Endothelial cell of umbilical vein (primary cell): Measurements from ENCODE around the gene FOXP1. TPM values are rescaled to one million over a fixed set of nuclear protein-coding genes. Genes with fewer than 3 reads are reported as not detected.

Experiments
- BruUV-seq: library from RNA; stranded (reverse); fragments of 400-500 nt; replicated peaks from 2 replicates; lab custom pipeline; 2021; lab: Mats Ljungman, UMichigan
- CTCF ChIA-PET: fragments of 300-600, 350-600 bp; sonication (Branson Sonifier 250); formaldehyde crosslinking; loops from one replicate; lab custom pipeline; 2021; ENCODE audit warnings: antibody characterized with exemption, inconsistent platforms; lab: Charles Lee
- POLR2A ChIA-PET: fragments of 300-600, 350-600 bp; sonication (Branson Sonifier 250); formaldehyde crosslinking; loops from one replicate; lab custom pipeline; 2021; ENCODE audit warnings: antibody characterized with exemption, inconsistent platforms; lab: Charles Lee
- DNase-seq: peaks from one replicate; pipeline ENCODE4 v3.0.0-alpha.2; 2011; ENCODE audit warnings: low read depth, low spot score
- FAIRE-seq: peaks from 2 replicates; lab custom pipeline; 2011; peaks lifted over from hg19 to GRCh38; lab: Jason Lieb, UNC
- H2AFZ ChIP-seq: 2 replicates; pipeline ENCODE4 v1.6.0; 2012; ENCODE audit warnings: low read depth, low read length, control low read depth, inconsistent platforms
- H3K27ac ChIP-seq: 2 replicates; pipeline ENCODE4 v1.5.1; 2011; ENCODE audit warnings: low read depth, mild to moderate bottlenecking, control low read depth, low read length, moderate library complexity; ENCODE audit not compliant: insufficient read depth
- H3K27me3 ChIP-seq, 2 experiments: 2 replicates each; pipeline versions ENCODE4 v1.6.0 to v1.6.1; 2011; ENCODE audit warnings: low read length in 2 of 2, mixed read lengths in 1 of 2; ENCODE audit not compliant: control insufficient read depth in 2 of 2, insufficient read depth in 2 of 2
- H3K36me3 ChIP-seq, 2 experiments: 2 replicates in 1 of 2; 3 replicates in 1 of 2; pipeline ENCODE4 v1.5.1; 2011; ENCODE audit warnings: low read length in 2 of 2, mild to moderate bottlenecking in 1 of 2, moderate library complexity in 1 of 2; ENCODE audit not compliant: control insufficient read depth in 2 of 2, insufficient read depth in 2 of 2; ENCODE audit errors: extremely low read depth in 1 of 2
- H3K4me1 ChIP-seq: 3 replicates; pipeline ENCODE4 v1.5.1; 2011; ENCODE audit warnings: mild to moderate bottlenecking, low read length; ENCODE audit not compliant: control insufficient read depth, insufficient read depth; ENCODE audit errors: extremely low read depth
- H3K4me2 ChIP-seq: 2 replicates; pipeline ENCODE4 v1.6.1; 2011; ENCODE audit warnings: low read length, control low read depth, mixed read lengths; ENCODE audit not compliant: insufficient read depth
- H3K4me3 ChIP-seq, 3 experiments: fragments of 200-600 bp in 1 of 3; sonication (generic), shearing (Covaris generic) in 1 of 3; replicated peaks in 1 of 3; 2 replicates each; pipeline ENCODE4 v1.5.1; 2011 to 2016; ENCODE audit warnings: control low read depth in 3 of 3, low read length in 3 of 3, mild to moderate bottlenecking in 2 of 3, inconsistent platforms in 1 of 3, low read depth in 1 of 3, moderate library complexity in 1 of 3; ENCODE audit not compliant: insufficient read depth in 1 of 3
- H3K79me2 ChIP-seq: 2 replicates; pipeline ENCODE4 v1.6.0; 2012; ENCODE audit warnings: low read length, inconsistent platforms; ENCODE audit not compliant: control insufficient read depth, insufficient read depth
- H3K9ac ChIP-seq: replicated peaks from 2 replicates; pipeline ENCODE3; 2011; ENCODE audit warnings: low read length, control low read depth; ENCODE audit not compliant: insufficient read depth; ENCODE audit errors: extremely low read depth
- H3K9me1 ChIP-seq: replicated peaks from 3 replicates; pipeline ENCODE4 v1.6.0; 2011; ENCODE audit warnings: mild to moderate bottlenecking, low read length; ENCODE audit not compliant: control insufficient read depth, insufficient read depth; ENCODE audit errors: extremely low read depth
- H3K9me3 ChIP-seq: replicated peaks from 2 replicates; pipeline ENCODE4 v1.5.1; 2012; ENCODE audit warnings: low read length, inconsistent platforms; ENCODE audit not compliant: control insufficient read depth, insufficient read depth
- H4K20me1 ChIP-seq: replicated peaks from 2 replicates; pipeline ENCODE3; 2011; ENCODE audit warnings: mild to moderate bottlenecking, low read length; ENCODE audit not compliant: control insufficient read depth, insufficient read depth; ENCODE audit errors: extremely low read depth
- EZH2 ChIP-seq: IDR thresholded peaks from 2 replicates; pipeline ENCODE4 v1.6.1; 2012; ENCODE audit warnings: borderline replicate concordance, low read depth, mild to moderate bottlenecking, moderate library complexity, low read length, inconsistent platforms; ENCODE audit not compliant: severe bottlenecking
- GATA2 ChIP-seq: IDR thresholded peaks from 2 replicates; pipeline ENCODE4 v1.7.0; 2011; ENCODE audit warnings: low read depth, mild to moderate bottlenecking, moderate library complexity, mixed read lengths, low read length; ENCODE audit not compliant: insufficient read length, insufficient read depth
- POLR2A ChIP-seq: IDR thresholded peaks from 2 replicates; pipeline ENCODE4 v1.6.1; 2012; ENCODE audit warnings: low read depth, mild to moderate bottlenecking, control low read depth, low read length
- dilution Hi-C: fragments of 300-500 bp; cut with MboI; formaldehyde crosslinking; loops from one replicate; pipeline ENCODE4 v1.15.0; 2019; ENCODE audit warnings: low sequenced_read_pairs; ENCODE audit not compliant: extremely low pct_ligation_motif_present
- intact Hi-C: fragments of 100-400 bp; cut with micrococcal nuclease; formaldehyde crosslinking; loops from one replicate; pipeline ENCODE4 v1.10.0; 2022
- polyA plus RNA-seq, 4 experiments: library from polyadenylated mRNA; depleted of rRNA in 3 of 4; stranded (reverse) in 3 of 4; unstranded in 1 of 4; fragments of >200 nt; gene quantifications; 2 replicates each; pipeline versions ENCODE4 v1.2.1 to v1.2.3, GENCODE V29; 2011 to 2012; ENCODE audit warnings: missing spikeins in 1 of 4
- total RNA-seq: library from RNA; stranded (reverse); gene quantifications from 2 replicates; pipeline ENCODE4 v1.2.3, GENCODE V29; 2021
- TF ChIP-seq, protein P1 (sequence below), 2 donors: IDR thresholded peaks; 1 replicate in 1 of 2; 2 replicates in 1 of 2; pipeline ENCODE4 v1.5.1; 2011; ENCODE audit warnings: low read length in 2 of 2, mild to moderate bottlenecking in 2 of 2, moderate library complexity in 2 of 2, control low read depth in 1 of 2, inconsistent platforms in 1 of 2, low read depth in 1 of 2; ENCODE audit not compliant: insufficient read depth in 1 of 2; ENCODE audit errors: extremely low read depth in 1 of 2

FOXP1 gene
- total and polyA plus RNA-seq, 2 donors (not counting 3 experiments of a cell fraction or from before 2014, with no cell fraction given), result 41.0 to 107 TPM

DNA sequence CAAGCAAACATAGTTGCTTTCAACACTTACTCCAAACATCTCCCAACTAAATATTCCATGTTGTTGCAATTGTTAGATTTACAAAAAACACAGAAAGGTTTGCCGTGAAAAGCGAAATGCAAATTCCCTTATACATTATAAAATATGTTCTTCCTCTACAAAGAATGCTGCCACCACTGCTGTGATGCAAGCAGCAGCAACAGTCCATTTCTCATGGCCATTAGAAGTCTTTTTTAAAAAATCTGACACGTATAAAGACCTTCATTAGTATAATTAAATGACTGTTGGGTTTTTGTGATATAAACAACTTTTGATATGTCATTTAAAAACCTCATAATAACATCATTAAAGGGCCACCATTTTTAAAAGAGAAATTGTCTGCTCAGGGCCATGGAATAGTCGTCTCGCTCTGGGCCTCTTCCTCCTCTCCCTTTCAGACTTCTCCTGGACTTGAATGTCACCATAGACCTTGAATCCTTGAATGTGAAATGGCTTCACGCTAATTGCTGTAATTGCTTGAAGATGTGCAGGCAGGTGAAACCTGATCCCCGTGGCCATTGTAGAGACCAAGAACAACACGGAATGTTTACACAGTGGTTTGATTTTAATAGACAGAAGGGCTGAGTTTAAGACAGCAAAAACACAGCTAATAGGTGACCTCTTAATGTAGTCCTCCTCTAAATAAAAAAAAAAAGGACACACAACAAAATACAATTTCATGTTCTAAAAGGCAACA, 450.4 kb downstream of the FOXP1 start:
- Histone ChIP-seq H3K4me2 (no peak overlapping the region), H3K9me1 (no peaks in the 10 kb centered on the region), H4K20me1 (no peaks in the 10 kb centered on the region), H2AFZ (no peak overlapping the region), H3K27me3 (no peaks in the 10 kb centered on the region), H3K9me3 (no peaks in the 10 kb centered on the region), H3K4me3 (no peak overlapping the region), H3K4me1 (peaks cover 12% of the 10 kb centered on the region), H3K9ac (no peak overlapping the region), H3K36me3 (no peaks in the 10 kb centered on the region), H3K27ac (no peak overlapping the region), H3K79me2 (peaks cover 8% of the 10 kb centered on the region)
- dilution Hi-C loops, result no loop called here
- DNase-seq (no peak), FAIRE-seq (no peak)
- no peak for TF ChIP-seq POLR2A
- no peak for TF ChIP-seq GATA2
- TF ChIP-seq, protein P1, sequence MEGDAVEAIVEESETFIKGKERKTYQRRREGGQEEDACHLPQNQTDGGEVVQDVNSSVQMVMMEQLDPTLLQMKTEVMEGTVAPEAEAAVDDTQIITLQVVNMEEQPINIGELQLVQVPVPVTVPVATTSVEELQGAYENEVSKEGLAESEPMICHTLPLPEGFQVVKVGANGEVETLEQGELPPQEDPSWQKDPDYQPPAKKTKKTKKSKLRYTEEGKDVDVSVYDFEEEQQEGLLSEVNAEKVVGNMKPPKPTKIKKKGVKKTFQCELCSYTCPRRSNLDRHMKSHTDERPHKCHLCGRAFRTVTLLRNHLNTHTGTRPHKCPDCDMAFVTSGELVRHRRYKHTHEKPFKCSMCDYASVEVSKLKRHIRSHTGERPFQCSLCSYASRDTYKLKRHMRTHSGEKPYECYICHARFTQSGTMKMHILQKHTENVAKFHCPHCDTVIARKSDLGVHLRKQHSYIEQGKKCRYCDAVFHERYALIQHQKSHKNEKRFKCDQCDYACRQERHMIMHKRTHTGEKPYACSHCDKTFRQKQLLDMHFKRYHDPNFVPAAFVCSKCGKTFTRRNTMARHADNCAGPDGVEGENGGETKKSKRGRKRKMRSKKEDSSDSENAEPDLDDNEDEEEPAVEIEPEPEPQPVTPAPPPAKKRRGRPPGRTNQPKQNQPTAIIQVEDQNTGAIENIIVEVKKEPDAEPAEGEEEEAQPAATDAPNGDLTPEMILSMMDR (IDR thresholded peaks at IDR 0.05; ENCODE audit: extremely low read depth in 1 of 2, insufficient read depth in 1 of 2, low read depth in 1 of 2, low read length in 2 of 2), result no peak
- no peak for TF ChIP-seq EZH2
- ChIA-PET POLR2A (no interaction called here), CTCF (no interaction called here)
- no TSS peak for BruUV-seq
- intact Hi-C loops, result loop anchor here (10.0 kb wide), 1 partner anchor 262 kb away; no protein-coding TSS in a partner anchor
